Lung (tissue), 12 donors: ENCODE results near the gene SLC16A2. TPM values are rescaled to one million over a fixed set of nuclear protein-coding genes. Genes with fewer than 3 reads are reported as not detected.

ENCODE experiments used
- ATAC-seq: fragments of 200-7000 bp; cut with Tn5 transposase; one replicate; pipeline ENCODE4 v1.9.1; 2020; ENCODE audit warnings: moderate number of reproducible peaks; ENCODE audit not compliant: insufficient read depth, low FRiP score
- DNase-seq, 3 donors: peaks; one replicate each; pipeline ENCODE4 v3.0.0-alpha.2; 2013 to 2017
- H3K27ac ChIP-seq, 2 donors: one replicate each; pipeline ENCODE4 v1.5.1; 2013; ENCODE audit warnings: mild to moderate bottlenecking in 2 of 2, moderate library complexity in 2 of 2, control low read depth in 1 of 2, inconsistent platforms in 1 of 2, low read depth in 1 of 2, low read length in 1 of 2
- H3K27me3 ChIP-seq, 3 donors: one replicate each; pipeline ENCODE4 v1.5.1; 2013; ENCODE audit warnings: low read length in 2 of 3; ENCODE audit not compliant: control insufficient read depth in 3 of 3, insufficient read depth in 3 of 3
- H3K36me3 ChIP-seq, 4 donors: one replicate each; pipeline ENCODE4 v1.5.1; 2013; ENCODE audit warnings: low read length in 4 of 4, mild to moderate bottlenecking in 1 of 4, moderate library complexity in 1 of 4; ENCODE audit not compliant: control insufficient read depth in 4 of 4, insufficient read depth in 4 of 4
- H3K4me1 ChIP-seq, 5 donors: one replicate each; pipeline ENCODE4 v1.5.1; 2013; ENCODE audit warnings: low read length in 5 of 5, mild to moderate bottlenecking in 2 of 5, moderate library complexity in 1 of 5; ENCODE audit not compliant: control insufficient read depth in 5 of 5, insufficient read depth in 5 of 5
- H3K4me3 ChIP-seq: one replicate; pipeline ENCODE4 v1.5.1; 2013; ENCODE audit warnings: mild to moderate bottlenecking, control low read depth, moderate library complexity
- H3K9ac ChIP-seq, 2 donors: one replicate each; pipeline ENCODE4 v1.5.1; 2013; ENCODE audit warnings: low read length in 2 of 2, control low read depth in 1 of 2; ENCODE audit not compliant: insufficient read depth in 1 of 2
- H3K9me3 ChIP-seq, 4 donors: one replicate each; pipeline ENCODE4 v1.5.1; 2013; ENCODE audit warnings: low read length in 3 of 4, mild to moderate bottlenecking in 1 of 4, moderate library complexity in 1 of 4; ENCODE audit not compliant: control insufficient read depth in 4 of 4, insufficient read depth in 3 of 4
- WGBS, 2 donors: extraction: QIAGEN DNeasy Blood & Tissue Kit; methylation state at CpG; one replicate each; pipeline ENCODE4 v1.1.7; 2013; 5-methylcytosine and 5-hydroxymethylcytosine counted together
- polyA plus RNA-seq, 2 donors: library from polyadenylated mRNA; stranded (reverse); fragments of 200-250 nt; gene quantifications; one replicate each; pipeline ENCODE4 v1.2.1, GENCODE V29; 2013
- total RNA-seq, 2 donors: library from RNA; depleted of rRNA in 1 of 2; stranded (reverse); fragments of >200 nt in 1 of 2; gene quantifications; one replicate each; pipeline ENCODE4 v1.2.1, GENCODE V29; 2014 to 2021
- TF ChIP-seq, protein P1 (sequence below): IDR thresholded peaks from 2 replicates; pipeline ENCODE4 v1.5.1; 2012; ENCODE audit warnings: mild to moderate bottlenecking; ENCODE audit errors: control extremely low read depth, extremely low read depth
- donor health status: control.
- donor health status: control.
- donor health status: Bipolar disorder and iron deficiency.
- donor health status: healthy.
- donor health status: DM: yes; HTN: yes; CAD: no.

The SLC16A2 gene
- total and polyA plus RNA-seq, 4 donors = 2.1 to 13.4 (median 8.3) TPM

GRCh38 chrX:74521961-74522751, 100.9 kb downstream of the SLC16A2 start:
- no peak overlapping the region for H3K9ac ChIP-seq
- H3K4me1 ChIP-seq = peaks cover 0 to 21% (median 3%) of the 10 kb centered on the region in 5 donors
- DNase-seq = peak; percentile 70 to 87 (median 81)
- no peak overlapping the region for H3K27ac ChIP-seq
- WGBS, 2 donors = 76 to 84% methylated on average over 8 to 9 of the region's 9 CpGs
- H3K4me3 ChIP-seq = no peak overlapping the region
- H3K36me3 ChIP-seq = no peaks in the 10 kb centered on the region
- no peaks in the 10 kb centered on the region for H3K27me3 ChIP-seq
- TF ChIP-seq, protein P1, sequence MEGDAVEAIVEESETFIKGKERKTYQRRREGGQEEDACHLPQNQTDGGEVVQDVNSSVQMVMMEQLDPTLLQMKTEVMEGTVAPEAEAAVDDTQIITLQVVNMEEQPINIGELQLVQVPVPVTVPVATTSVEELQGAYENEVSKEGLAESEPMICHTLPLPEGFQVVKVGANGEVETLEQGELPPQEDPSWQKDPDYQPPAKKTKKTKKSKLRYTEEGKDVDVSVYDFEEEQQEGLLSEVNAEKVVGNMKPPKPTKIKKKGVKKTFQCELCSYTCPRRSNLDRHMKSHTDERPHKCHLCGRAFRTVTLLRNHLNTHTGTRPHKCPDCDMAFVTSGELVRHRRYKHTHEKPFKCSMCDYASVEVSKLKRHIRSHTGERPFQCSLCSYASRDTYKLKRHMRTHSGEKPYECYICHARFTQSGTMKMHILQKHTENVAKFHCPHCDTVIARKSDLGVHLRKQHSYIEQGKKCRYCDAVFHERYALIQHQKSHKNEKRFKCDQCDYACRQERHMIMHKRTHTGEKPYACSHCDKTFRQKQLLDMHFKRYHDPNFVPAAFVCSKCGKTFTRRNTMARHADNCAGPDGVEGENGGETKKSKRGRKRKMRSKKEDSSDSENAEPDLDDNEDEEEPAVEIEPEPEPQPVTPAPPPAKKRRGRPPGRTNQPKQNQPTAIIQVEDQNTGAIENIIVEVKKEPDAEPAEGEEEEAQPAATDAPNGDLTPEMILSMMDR = no peak
- H3K9me3 ChIP-seq = peaks cover 0 to 1% (median 0%) of the 10 kb centered on the region in 4 donors
- no peak for ATAC-seq

DNA sequence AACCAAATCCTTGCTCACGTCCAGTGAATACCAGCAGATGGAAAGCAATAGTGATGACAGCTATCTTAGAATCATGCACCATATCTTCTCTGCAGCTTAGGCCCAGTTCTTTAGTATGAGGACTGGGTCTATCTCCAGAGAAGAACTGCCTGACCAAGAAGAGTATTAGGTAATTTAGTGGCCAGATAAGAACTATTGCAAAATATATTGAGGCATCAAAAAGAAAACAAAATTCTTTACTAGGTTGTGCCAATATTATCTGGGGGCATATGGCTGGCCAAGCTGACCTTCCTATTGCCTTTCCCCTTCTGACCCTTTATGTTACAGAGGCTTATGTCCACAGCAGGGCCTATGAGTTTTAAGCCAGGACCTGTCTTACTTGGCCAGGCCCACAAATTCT, 101.9 kb downstream of the SLC16A2 start:
- 67 to 75% methylated on average over 1 of the region's 1 CpG for WGBS, 2 donors
- peaks cover 2 to 24% (median 3%) of the 10 kb centered on the region in 5 donors for H3K4me1 ChIP-seq

GRCh38 chrX:74523870-74524735, 102.8 kb downstream of the SLC16A2 start:
- Histone ChIP-seq H3K4me1 (peaks cover 2 to 24% (median 3%) of the 10 kb centered on the region in 5 donors), H3K27ac (no peak overlapping the region), H3K27me3 (no peaks in the 10 kb centered on the region), H3K36me3 (no peaks in the 10 kb centered on the region), H3K9me3 (peaks cover 0 to 1% (median 0%) of the 10 kb centered on the region in 4 donors), H3K4me3 (no peak overlapping the region), H3K9ac (no peak overlapping the region)
- ATAC-seq (no peak), DNase-seq (no peak)
- WGBS, 2 donors = 83 to 96% methylated on average over 9 to 13 of the region's 13 CpGs
- TF ChIP-seq, protein P1 = no peak

More for the DNA sequence above, 101.9 kb downstream of the SLC16A2 start:
- H3K4me3 ChIP-seq = no peak overlapping the region
- no peak overlapping the region for H3K9ac ChIP-seq
- TF ChIP-seq, protein P1 = no peak
- ATAC-seq (no peak), DNase-seq (no peak)
- no peaks in the 10 kb centered on the region for H3K36me3 ChIP-seq
- H3K27me3 ChIP-seq = no peaks in the 10 kb centered on the region
- H3K9me3 ChIP-seq = peaks cover 0 to 1% (median 0%) of the 10 kb centered on the region in 4 donors
- H3K27ac ChIP-seq = no peak overlapping the region
